Activated CD4-positive, alpha-beta T cell treated with anti-CD3 and anti-CD28 coated beads for 36 hours (primary cell): Measurements from ENCODE around the gene RNU5B-1. TPM values are rescaled to one million over a fixed set of nuclear protein-coding genes. Genes with fewer than 3 reads are reported as not detected.

ENCODE experiments used
- ATAC-seq: fragments of 200-7000 bp; cut with Tn5 transposase; one replicate; pipeline ENCODE4 v1.10.0; 2021; ENCODE audit warnings: mild to moderate bottlenecking, moderate library complexity
- CTCF ChIA-PET: fragments of 350-600 bp; sonication (Branson Sonifier 250); formaldehyde crosslinking; loops from one replicate; lab custom pipeline; 2021; ENCODE audit warnings: antibody characterized with exemption; lab: Charles Lee
- POLR2A ChIA-PET: fragments of 350-600 bp; sonication (Branson Sonifier 250); formaldehyde crosslinking; loops from one replicate; lab custom pipeline; 2021; ENCODE audit warnings: antibody characterized with exemption, inconsistent platforms; lab: Charles Lee
- DNase-seq: peaks from one replicate; pipeline ENCODE4 v3.0.0-alpha.2; 2020
- H3K27ac Mint-ChIP-seq: one replicate; pipeline ENCODE4 v1.8.0; 2021; ENCODE audit warnings: mixed read lengths
- H3K27me3 Mint-ChIP-seq: one replicate; pipeline ENCODE4 v1.8.0; 2021; ENCODE audit warnings: mixed read lengths
- H3K36me3 Mint-ChIP-seq: one replicate; pipeline ENCODE4 v1.8.0; 2021; ENCODE audit warnings: low read depth, mixed read lengths
- H3K4me1 Mint-ChIP-seq: one replicate; pipeline ENCODE4 v1.8.0; 2021; ENCODE audit warnings: mixed read lengths
- H3K4me3 Mint-ChIP-seq: one replicate; pipeline ENCODE4 v1.8.0; 2021; ENCODE audit warnings: mild to moderate bottlenecking, moderate library complexity, mixed read lengths
- H3K9me3 Mint-ChIP-seq: one replicate; pipeline ENCODE4 v1.8.0; 2021; ENCODE audit warnings: low read depth, mixed read lengths
- intact Hi-C, 2 experiments: fragments of 100-400 bp; cut with DNase I in 1 of 2; cut with micrococcal nuclease in 1 of 2; formaldehyde crosslinking; loops; one replicate each; pipeline versions ENCODE4 v1.14.2 to v1.15.1; 2022 to 2024; cut with DNase I, micrococcal nuclease
- total RNA-seq, 2 experiments: library from RNA; stranded (reverse); gene quantifications; one replicate each; pipeline ENCODE4 v1.2.3, GENCODE V29; 2021

Gene RNU5B-1
- total RNA-seq, 2 experiments from 2014 or later: not detected

DNA sequence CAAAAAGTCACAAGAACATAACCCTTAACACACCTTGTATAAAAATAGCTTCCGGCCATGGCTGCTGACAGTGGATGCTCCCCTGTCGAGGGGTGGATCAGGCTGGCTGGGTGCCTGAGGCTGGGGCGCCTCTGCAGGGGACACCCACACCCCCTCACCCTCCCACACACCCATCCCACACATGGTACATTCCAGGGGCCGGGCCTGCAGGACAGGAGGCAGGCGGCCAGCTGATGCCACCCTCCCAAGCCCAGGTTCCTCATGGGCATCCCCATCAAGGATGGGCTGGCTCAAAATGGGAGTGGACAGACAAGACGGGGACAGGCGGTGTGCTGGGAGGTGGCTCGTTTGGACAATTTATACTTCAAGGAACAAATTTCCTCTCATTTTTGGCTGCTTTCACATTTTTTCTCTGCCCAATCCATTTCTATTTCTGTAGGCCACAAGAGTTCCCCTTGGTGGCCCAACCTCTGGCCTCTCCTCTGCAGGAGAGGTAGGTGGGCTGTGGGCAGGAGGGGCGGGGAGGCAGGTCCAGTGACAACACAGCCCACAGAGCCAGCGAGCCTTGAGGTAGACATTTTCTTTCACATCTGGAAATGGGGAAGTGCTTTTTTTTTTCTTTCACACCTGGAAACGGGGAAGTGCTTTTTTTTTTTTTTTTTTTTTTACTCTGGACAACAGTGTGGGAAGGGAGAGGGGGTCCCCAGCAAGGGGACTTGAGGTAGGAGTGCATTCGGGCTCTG, 23.3 kb downstream of the RNU5B-1 start:
- POLR2A ChIA-PET: no interaction called here
- H3K27me3 Mint-ChIP-seq: peaks cover 5% of the 10 kb centered on the region

DNA sequence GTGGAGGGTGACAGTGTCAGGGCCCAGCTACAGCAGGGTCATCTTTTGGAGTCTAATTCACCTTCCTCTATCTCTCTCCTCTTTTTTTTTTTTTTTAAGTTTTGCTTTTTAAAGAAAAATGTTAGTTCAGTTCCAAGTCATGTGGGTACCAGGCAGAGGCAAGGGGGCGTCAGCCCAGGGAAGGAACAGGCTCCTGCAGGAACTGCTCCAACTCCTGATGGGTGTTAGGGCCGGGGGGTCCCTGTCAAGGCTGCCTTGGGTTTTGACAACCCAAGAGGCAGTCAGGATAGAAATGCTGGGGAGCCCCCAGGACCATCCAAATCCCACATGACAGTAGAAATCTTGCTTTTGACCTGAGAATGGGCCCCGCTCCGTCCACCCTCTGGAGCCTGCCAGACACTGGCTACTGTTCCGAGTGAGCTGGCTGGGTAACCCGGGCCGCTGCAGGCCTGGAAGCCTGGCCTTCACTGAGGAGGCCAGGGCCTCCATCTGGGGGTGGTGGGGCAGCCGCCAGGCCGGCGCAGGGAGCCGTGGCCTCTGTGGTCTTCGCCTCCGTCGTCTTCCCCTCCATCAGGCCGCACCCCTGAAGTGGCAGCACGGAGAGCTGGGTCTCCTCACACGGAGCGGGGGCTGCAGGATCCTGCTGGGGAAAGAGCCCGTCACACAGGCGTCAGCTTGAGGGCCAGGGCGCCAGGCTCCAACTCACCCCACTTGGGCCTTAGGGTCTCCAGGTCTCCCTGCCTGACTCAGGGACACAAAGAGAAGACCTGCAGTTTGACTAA, 24.2 kb downstream of the RNU5B-1 start:
- no peaks in the 10 kb centered on the region for H3K36me3 Mint-ChIP-seq
- ChIA-PET CTCF (interaction anchor here (0.7 to 1.2 kb wide), 2 partner anchors 9 to 55 kb away, joined by 3 to 7 read pairs; no protein-coding TSS in a partner anchor), POLR2A (no interaction called here)
- peaks cover 5% of the 10 kb centered on the region for H3K27me3 Mint-ChIP-seq
- no peaks in the 10 kb centered on the region for H3K9me3 Mint-ChIP-seq
- no peak overlapping the region for H3K27ac Mint-ChIP-seq
- DNase-seq (no peak), ATAC-seq (no peak)
- no peaks in the 10 kb centered on the region for H3K4me1 Mint-ChIP-seq
- intact Hi-C loops: no loop called here
- no peak overlapping the region for H3K4me3 Mint-ChIP-seq

More for the DNA sequence above, 23.3 kb downstream of the RNU5B-1 start:
- H3K4me1 Mint-ChIP-seq: no peaks in the 10 kb centered on the region
- CTCF ChIA-PET: interaction anchor here (0.5 to 1.5 kb wide), 5 partner anchors 9 to 92 kb away, joined by 3 to 5 read pairs (median 4); no protein-coding TSS in a partner anchor
- no peaks in the 10 kb centered on the region for H3K9me3 Mint-ChIP-seq
- H3K36me3 Mint-ChIP-seq: no peaks in the 10 kb centered on the region
- H3K4me3 Mint-ChIP-seq: no peak overlapping the region
- DNase-seq: no peak
- no peak overlapping the region for H3K27ac Mint-ChIP-seq
- ATAC-seq: no peak
- intact Hi-C loops: no loop called here

DNA sequence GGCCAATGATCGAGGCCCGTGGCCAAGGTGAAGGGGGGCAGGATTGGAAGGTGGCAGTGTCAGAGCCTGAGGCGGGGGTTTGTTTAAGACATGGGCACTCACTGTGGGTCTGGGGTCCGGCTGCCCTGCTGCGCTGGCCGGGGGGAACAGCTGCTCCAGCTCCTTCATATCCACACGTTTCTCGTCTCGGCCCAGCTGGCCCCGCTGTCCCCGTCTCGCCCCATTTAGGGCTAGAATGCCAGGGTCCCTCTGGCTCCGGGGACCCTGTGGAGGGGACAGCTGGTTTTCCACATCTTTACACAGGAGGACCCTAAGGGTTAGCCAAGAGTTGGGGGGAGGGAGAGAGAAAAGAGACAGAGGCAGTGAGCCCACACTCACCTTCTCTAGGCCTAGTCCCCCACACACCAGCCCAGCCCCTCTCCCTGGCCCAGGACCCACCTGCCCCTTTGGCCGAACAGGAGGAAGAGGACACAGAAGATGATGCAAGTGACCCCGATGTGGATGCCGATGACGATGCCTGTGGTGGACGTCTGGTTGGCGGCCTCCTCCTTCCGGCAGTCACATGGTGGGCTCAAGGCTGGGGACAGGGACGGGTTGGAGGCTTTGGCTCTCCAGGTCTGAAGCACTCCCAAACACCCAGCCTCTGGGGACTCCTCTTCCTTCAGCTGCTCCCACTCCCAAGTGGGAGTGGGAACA, 25.0 kb downstream of the RNU5B-1 start:
- intact Hi-C loops: no loop called here
- no peaks in the 10 kb centered on the region for H3K9me3 Mint-ChIP-seq
- H3K4me1 Mint-ChIP-seq: no peaks in the 10 kb centered on the region
- H3K27ac Mint-ChIP-seq: no peak overlapping the region
- POLR2A ChIA-PET: no interaction called here
- no peak overlapping the region for H3K4me3 Mint-ChIP-seq
- H3K27me3 Mint-ChIP-seq: peaks cover 7% of the 10 kb centered on the region
- H3K36me3 Mint-ChIP-seq: no peaks in the 10 kb centered on the region
- no peak for ATAC-seq
- DNase-seq: no peak
- CTCF ChIA-PET: interaction anchor here (0.6 to 1.2 kb wide), 3 partner anchors 10 to 158 kb away, joined by 3 to 7 read pairs (median 3); no protein-coding TSS in a partner anchor

DNA sequence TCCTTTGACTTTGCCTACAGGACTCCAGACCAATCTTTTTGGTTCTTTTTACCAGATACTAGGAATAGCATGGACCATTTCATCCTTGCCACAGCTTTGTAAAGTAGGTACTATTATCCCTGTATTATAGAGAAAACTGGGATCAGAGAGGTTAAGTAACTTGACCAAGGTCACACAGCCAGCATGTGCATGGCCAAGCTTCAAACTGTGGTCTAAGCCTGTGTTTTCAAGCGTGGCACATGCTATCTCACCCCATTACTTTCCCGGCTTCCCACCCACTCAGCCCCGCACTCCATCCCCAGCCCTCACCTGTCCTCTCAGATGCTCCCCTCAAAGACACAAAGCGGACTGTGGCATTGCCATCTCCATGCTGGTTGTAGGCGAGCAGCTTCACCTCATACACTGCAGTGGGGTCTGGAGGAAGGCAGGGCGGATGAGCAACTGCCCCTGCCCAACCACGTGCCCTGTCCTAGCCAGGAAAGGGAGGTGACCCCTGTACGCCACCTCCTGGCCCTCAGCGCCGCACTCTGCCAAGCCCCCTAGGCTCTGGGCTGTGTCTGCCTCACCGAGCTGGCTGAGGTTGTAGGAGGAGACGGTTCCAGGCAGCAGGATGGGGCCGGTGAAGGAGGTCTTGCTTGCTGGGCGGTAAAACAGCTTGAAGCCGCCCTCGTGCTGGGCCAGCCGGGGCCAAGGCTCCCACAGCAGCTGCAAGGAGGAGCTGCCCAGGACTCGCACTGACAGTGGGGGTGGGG, 25.7 kb downstream of the RNU5B-1 start:
- H3K27ac Mint-ChIP-seq: no peak overlapping the region
- no peak overlapping the region for H3K4me3 Mint-ChIP-seq
- H3K9me3 Mint-ChIP-seq: no peaks in the 10 kb centered on the region
- POLR2A ChIA-PET: no interaction called here
- ATAC-seq (no peak), DNase-seq (no peak)
- CTCF ChIA-PET: interaction anchor here (0.6 to 1.2 kb wide), 3 partner anchors 9 to 158 kb away, joined by 3 to 7 read pairs (median 3); no protein-coding TSS in a partner anchor
- no peaks in the 10 kb centered on the region for H3K4me1 Mint-ChIP-seq
- H3K27me3 Mint-ChIP-seq: peaks cover 7% of the 10 kb centered on the region
- intact Hi-C loops: no loop called here
- H3K36me3 Mint-ChIP-seq: no peaks in the 10 kb centered on the region

DNA sequence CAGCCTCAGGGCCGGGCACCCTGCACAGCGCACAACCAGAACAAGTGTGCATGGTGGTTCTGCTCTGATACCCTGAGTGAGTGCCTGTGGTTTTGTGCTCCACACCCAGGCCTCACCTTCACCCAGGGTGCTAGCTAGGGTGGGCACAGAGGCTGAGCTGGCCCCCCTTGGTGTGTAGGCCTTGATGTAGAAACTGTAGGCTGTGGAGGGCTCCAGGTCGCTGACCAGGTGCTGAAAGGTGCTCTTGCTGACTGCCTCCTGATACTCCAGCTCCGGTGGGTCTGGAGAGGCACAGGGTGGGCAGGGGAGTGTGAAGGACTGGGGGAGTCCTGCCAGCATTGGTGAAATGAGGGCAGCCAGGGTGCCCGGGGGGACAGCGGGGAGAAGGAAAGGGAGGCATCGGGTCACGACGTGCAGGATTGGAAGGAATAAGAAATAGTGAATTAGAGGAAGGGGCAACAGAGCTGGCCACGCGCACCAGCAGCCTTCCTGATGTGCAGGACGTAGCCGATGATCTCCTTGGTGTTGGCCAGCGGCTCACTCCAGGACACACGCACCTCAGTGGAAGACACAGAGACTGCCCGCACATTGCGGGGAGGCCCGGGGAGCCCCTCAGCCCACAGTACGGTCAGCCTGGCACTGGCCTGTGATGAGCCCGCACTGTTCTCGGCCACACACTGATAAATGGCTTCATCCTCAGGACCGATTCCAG, 26.6 kb downstream of the RNU5B-1 start:
- Mint-ChIP-seq H3K9me3 (no peaks in the 10 kb centered on the region), H3K27me3 (peaks cover 7% of the 10 kb centered on the region), H3K36me3 (no peaks in the 10 kb centered on the region), H3K4me3 (no peak overlapping the region), H3K27ac (no peak overlapping the region), H3K4me1 (no peaks in the 10 kb centered on the region)
- intact Hi-C loops: no loop called here
- CTCF ChIA-PET: interaction anchor here (0.8 kb wide), 1 partner anchor 10 kb away, joined by 3 read pairs; no protein-coding TSS in a partner anchor
- ATAC-seq (no peak), DNase-seq (no peak)
- POLR2A ChIA-PET: no interaction called here

DNA sequence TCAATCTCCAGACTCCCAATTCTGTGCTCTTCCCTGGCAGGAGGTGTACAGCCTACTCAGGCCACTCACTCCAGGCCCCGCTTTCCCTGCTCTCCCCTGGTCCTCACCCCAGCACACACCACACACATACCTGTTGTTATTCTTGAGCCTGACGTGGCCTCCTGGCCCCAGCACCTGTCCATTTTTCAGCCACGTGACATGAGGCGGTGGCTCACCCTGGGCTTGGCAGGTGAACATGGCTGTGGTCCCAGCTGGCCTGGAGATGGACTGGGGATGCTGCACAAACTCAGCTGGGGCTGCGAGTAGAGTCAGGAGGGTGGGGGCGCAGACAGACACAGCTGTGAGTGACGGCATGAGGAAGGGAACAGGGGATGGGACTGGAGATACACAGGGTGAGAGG, 27.3 kb downstream of the RNU5B-1 start:
- no peaks in the 10 kb centered on the region for H3K4me1 Mint-ChIP-seq
- intact Hi-C loops: no loop called here
- DNase-seq (no peak), ATAC-seq (no peak)
- ChIA-PET POLR2A (no interaction called here), CTCF (no interaction called here)
- no peak overlapping the region for H3K27ac Mint-ChIP-seq
- no peaks in the 10 kb centered on the region for H3K9me3 Mint-ChIP-seq
- H3K27me3 Mint-ChIP-seq: peaks cover 7% of the 10 kb centered on the region
- no peak overlapping the region for H3K4me3 Mint-ChIP-seq
- no peaks in the 10 kb centered on the region for H3K36me3 Mint-ChIP-seq

DNA sequence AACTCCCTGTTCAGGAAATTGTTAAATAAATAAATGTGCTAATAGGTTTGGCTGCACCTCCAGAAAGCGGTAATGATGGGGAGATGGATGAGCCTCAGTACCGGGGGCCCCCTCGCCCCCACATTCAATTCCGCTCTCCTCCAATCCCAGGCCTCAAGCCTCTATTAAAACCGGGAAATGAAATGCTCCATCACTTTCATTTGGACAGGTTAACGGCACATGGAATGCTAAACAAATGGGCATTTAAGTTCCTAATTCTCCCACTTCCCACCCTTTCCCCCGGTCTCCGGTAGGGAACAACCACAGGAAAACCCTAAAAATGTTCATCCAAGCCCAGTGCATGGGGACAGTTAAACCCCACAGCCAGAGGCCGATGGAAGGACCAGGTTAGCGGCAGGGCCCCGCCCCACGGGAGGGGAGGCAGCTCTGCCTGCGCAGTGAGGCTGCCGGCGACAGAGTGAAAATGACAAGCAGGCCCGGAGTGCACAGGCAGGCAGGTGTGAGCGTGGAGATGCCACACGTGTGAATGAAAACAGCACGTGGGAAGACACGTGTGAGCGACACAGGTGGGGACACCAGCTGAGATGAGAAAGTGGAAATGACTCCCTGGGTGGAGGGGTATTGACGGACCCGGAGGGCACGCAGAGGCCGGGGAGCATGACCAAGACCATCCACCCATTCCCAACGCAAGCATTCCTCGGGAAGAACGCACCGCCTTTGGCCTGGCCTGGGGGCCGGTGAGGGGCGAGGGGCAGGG, 28.1 kb downstream of the RNU5B-1 start:
- ChIA-PET POLR2A (no interaction called here), CTCF (no interaction called here)
- no peaks in the 10 kb centered on the region for H3K36me3 Mint-ChIP-seq

DNA sequence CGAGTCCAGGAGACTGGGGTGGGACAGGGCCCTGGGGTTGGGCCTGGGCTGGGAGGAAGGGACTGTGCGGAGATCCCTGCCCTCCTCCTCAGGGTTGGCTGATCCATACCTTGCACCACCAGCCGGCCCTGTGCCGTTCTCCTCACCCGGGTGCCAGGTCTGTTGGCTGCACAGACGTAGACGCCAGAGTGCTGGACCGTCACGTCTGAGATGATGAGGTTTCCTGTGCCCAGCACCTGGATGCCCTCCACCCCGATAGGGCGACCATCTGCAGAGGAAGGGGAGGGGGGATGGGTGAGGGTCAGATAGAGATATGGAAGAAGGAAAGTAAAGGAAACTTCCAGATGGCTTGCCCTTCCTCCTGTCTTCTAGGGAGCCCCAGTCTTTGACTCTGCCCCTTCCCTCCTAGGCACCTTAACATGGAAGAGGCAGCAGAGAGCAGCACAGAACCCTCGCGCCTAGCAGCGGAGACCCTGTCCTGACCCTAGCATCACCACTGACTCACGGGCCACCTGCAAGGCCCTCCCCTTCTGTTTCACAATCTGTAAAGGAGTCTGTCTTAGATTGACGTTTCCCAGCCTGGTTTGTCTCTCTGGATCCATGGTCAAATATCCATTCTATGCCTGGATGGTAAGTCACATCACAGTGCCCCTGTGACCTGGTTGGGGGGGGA, 28.8 kb downstream of the RNU5B-1 start:
- ChIA-PET CTCF (no interaction called here), POLR2A (no interaction called here)
- Mint-ChIP-seq H3K4me3 (no peak overlapping the region), H3K36me3 (no peaks in the 10 kb centered on the region), H3K9me3 (no peaks in the 10 kb centered on the region), H3K27ac (no peak overlapping the region), H3K4me1 (no peaks in the 10 kb centered on the region), H3K27me3 (peaks cover 4% of the 10 kb centered on the region)
- intact Hi-C loops: no loop called here
- no peak for DNase-seq
- no peak for ATAC-seq

More for the DNA sequence above, 28.1 kb downstream of the RNU5B-1 start:
- no peak overlapping the region for H3K27ac Mint-ChIP-seq
- DNase-seq: no peak
- H3K4me1 Mint-ChIP-seq: no peaks in the 10 kb centered on the region
- no peak for ATAC-seq
- intact Hi-C loops: no loop called here
- no peak overlapping the region for H3K4me3 Mint-ChIP-seq
- H3K9me3 Mint-ChIP-seq: no peaks in the 10 kb centered on the region
- peaks cover 6% of the 10 kb centered on the region for H3K27me3 Mint-ChIP-seq

DNA sequence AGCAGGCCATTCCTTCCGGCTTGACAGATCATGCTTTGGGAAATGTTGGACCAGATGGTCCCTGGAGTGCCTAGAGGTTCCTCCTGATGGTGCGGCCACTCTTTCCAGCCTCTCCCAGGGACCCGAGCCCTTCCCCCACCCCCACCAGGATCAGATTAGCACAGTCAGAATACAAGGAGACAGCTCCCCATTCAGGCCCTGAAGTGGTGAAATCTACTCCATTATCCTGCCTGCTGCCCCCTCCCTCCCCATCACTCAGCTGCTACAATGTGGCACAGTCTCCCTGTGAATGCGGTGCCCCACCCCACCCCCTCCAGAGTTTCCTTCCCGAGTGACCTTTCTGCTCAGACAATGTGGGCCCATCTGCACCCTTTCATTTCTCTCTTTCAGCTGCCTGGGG, 29.4 kb downstream of the RNU5B-1 start:
- POLR2A ChIA-PET: no interaction called here
- Mint-ChIP-seq H3K9me3 (no peaks in the 10 kb centered on the region), H3K27me3 (peaks cover 4% of the 10 kb centered on the region), H3K36me3 (no peaks in the 10 kb centered on the region), H3K4me3 (no peak overlapping the region), H3K27ac (no peak overlapping the region), H3K4me1 (no peaks in the 10 kb centered on the region)
- CTCF ChIA-PET: no interaction called here
- intact Hi-C loops: no loop called here
- ATAC-seq: no peak
- no peak for DNase-seq
